GM12865 (cell line): Measurements from ENCODE around the gene ANKZF1.

Experiments used
- DNase-seq: peaks from one replicate; pipeline ENCODE4 v3.0.0; 2010; ENCODE audit warnings: low read depth
- H3K4me3 ChIP-seq: 2 replicates; pipeline ENCODE4 v1.5.1; 2011; ENCODE audit warnings: mild to moderate bottlenecking, low read depth, low read length, control low read depth
- TF ChIP-seq, protein P1 (sequence below): IDR thresholded peaks from 2 replicates; pipeline ENCODE4 v1.5.1; 2011; ENCODE audit warnings: low read length, control low read depth, low read depth, inconsistent platforms; ENCODE audit not compliant: insufficient read depth; ENCODE audit errors: missing control alignments

Gene ANKZF1

DNA sequence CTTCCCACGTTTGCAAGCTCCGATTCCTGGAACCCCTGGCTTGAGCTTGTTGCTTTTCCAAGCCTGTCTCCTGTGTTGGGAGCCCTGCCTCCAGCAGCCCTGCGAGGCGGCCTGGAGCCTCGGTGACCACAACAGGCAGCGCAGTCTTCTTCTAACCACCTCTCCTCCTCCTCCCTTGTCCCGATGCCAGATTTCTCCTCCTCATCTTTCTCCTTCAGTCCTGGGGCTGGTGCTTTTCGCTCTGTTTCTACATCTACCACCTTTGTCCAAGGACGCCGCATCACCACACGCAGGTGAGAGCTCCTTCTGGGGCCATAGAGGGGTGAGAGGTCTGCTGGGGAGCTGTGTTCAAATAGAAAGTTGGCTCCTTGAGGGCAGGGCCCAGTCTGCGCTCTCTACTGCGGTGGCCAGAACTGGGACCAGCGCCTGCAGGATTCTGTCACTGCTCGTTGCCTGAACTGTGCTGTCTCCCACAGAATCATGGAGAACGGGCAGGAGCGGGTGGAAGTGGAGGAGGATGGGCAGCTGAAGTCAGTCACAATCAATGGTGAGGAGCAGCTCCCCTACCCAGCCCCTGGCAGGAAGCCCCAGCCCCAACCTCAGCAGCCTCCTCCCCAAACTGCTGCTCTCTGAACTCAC, 53.5 kb downstream of the ANKZF1 start:
- DNase-seq = no peak
- TF ChIP-seq, protein P1, sequence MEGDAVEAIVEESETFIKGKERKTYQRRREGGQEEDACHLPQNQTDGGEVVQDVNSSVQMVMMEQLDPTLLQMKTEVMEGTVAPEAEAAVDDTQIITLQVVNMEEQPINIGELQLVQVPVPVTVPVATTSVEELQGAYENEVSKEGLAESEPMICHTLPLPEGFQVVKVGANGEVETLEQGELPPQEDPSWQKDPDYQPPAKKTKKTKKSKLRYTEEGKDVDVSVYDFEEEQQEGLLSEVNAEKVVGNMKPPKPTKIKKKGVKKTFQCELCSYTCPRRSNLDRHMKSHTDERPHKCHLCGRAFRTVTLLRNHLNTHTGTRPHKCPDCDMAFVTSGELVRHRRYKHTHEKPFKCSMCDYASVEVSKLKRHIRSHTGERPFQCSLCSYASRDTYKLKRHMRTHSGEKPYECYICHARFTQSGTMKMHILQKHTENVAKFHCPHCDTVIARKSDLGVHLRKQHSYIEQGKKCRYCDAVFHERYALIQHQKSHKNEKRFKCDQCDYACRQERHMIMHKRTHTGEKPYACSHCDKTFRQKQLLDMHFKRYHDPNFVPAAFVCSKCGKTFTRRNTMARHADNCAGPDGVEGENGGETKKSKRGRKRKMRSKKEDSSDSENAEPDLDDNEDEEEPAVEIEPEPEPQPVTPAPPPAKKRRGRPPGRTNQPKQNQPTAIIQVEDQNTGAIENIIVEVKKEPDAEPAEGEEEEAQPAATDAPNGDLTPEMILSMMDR = no peak
- H3K4me3 ChIP-seq = no peak overlapping the region

- no peak overlapping the region for H3K4me3 ChIP-seq
- no peak for DNase-seq
- TF ChIP-seq, protein P1 = no peak
Observed at GRCh38 chr2:219284501-219285372, 55.1 kb downstream of the ANKZF1 start.

DNA sequence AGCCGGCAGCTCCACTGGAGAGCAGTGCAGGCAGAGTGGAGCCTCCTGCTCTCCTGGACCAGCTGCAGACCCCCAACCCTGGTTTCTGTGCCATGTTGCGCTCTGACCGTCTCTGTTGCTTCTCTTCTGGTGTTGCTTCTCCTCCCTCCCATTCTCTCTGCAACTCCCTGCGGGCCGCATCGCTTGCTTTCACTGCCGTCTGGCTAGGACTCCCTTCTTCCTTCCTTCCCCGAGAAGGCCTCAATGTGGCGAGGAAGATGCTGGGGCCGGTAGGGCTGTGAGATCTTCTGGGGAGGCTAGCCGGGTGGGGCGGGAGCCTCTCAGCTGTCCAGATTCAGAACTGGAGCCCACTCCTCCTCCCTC, 55.7 kb downstream of the ANKZF1 start:
- no peak overlapping the region for H3K4me3 ChIP-seq
- TF ChIP-seq, protein P1 = no peak
- DNase-seq = no peak

DNA sequence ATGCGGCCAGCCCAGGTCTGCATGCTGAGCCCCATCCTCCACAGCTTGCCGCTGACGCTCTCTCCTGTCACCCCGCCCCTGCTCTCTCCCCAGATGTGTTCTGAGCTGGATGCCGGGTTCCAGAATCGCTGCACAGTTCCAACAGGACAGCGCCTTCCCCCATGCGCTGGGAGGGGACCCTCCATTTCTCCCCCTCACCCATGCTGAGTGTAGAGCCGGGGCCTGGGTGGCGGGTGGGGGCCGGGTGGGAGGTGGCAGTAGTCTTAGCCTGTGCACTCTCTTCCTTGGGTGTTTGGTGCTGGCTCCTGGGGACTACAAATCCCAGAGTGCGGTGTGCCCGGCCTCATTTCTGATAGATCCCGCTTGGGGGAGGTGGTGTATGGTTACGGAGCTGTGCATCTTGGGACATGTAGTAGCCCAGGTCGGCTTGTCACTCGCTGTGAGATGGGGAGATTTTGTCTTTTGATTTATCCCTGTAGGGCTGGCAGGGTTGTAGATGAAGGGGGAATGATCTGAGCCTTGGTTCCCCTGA, 56.4 kb downstream of the ANKZF1 start:
- TF ChIP-seq, protein P1 = no peak
- no peak overlapping the region for H3K4me3 ChIP-seq
- DNase-seq = no peak
